Activated CD8-positive, alpha-beta memory T cell treated with anti-CD3 and anti-CD28 coated beads, Interleukin-2, amount 10 ng/mL, durations not matched to agents 7 days and 5 days (primary cell): ENCODE data around the gene TBC1D21. TPM values are rescaled to one million over a fixed set of nuclear protein-coding genes. Genes with fewer than 3 reads are reported as not detected.

Source experiments
- ATAC-seq: fragments of 150-1000 bp; cut with Tn5 transposase; one replicate; pipeline ENCODE4 v1.10.0; 2021; ENCODE audit warnings: moderate library complexity
- CTCF ChIA-PET: fragments of 350-600 bp; sonication (Branson Sonifier 250); formaldehyde crosslinking; loops from one replicate; lab custom pipeline; 2021; ENCODE audit warnings: antibody characterized with exemption; lab: Charles Lee
- DNase-seq: peaks from one replicate; pipeline ENCODE4 v3.0.0-alpha.2; 2020
- H3K27ac Mint-ChIP-seq: one replicate; pipeline ENCODE4 v1.8.0; 2021; ENCODE audit warnings: mild to moderate bottlenecking, mixed read lengths
- H3K27me3 Mint-ChIP-seq: one replicate; pipeline ENCODE4 v1.8.0; 2021; ENCODE audit warnings: mixed read lengths
- H3K36me3 Mint-ChIP-seq: one replicate; pipeline ENCODE4 v1.8.0; 2021; ENCODE audit warnings: mild to moderate bottlenecking, mixed read lengths
- H3K4me1 Mint-ChIP-seq: one replicate; pipeline ENCODE4 v1.8.0; 2021; ENCODE audit warnings: mixed read lengths
- H3K4me3 Mint-ChIP-seq: one replicate; pipeline ENCODE4 v1.8.0; 2021; ENCODE audit warnings: mild to moderate bottlenecking, moderate library complexity, mixed read lengths
- H3K9me3 Mint-ChIP-seq: one replicate; pipeline ENCODE4 v1.8.0; 2022; ENCODE audit warnings: low read depth, mixed read lengths
- total RNA-seq, 2 experiments: library from RNA; stranded (reverse); gene quantifications; one replicate each; pipeline ENCODE4 v1.2.3, GENCODE V29; 2021

The TBC1D21 gene
- total RNA-seq, 2 experiments from 2014 or later, result not detected

DNA sequence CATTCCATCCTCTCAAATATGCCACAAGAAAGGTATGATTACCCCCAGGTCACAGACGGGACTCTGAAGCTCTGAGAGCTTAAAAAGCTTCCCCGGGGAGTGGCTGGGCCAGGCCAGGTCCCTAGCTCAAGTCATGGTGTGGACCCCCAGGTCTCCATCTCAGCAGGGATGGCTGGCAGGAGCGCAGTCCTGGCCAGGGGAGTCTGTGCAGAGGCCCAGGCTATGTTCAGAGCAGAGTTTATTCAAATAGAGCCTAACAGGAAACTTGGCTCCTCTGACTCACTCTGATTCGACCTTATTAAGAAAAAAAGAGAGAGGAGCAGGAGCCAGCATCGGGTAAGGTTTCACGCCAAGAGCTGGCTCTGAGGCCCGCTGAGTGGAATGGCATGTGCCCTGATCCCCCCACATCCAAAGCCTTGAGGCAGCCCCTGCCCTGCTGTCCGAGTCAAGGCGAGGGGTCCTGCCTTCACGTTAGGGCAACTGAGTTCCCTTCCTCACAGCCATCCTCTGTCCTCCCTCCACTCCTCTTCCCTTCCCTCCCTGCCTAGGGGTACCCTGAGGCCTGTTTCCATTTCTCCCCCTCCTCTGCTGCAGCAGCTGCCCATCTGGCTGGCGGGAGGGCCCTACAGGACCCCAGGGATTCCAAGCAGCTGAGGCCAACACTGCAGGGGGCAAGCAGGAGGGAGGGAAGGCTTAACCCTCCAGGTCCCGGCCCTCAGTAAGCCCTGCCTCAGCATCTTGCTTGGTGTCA is 51.0 kb downstream of the TBC1D21 start:
- Mint-ChIP-seq H3K9me3 (no peaks in the 10 kb centered on the region), H3K36me3 (peaks cover 5% of the 10 kb centered on the region), H3K27ac (peak overlapping the region; percentile 86), H3K4me3 (peak overlapping the region; percentile 24), H3K27me3 (no peaks in the 10 kb centered on the region), H3K4me1 (peaks cover 73% of the 10 kb centered on the region)
- peak; percentile 47 for DNase-seq
- CTCF ChIA-PET, result interaction anchor here (0.8 to 4.8 kb wide), 11 partner anchors 10 to 51 kb away, joined by 3 to 29 read pairs (median 4); partner anchors contain the start of gene TBC1D21
- ATAC-seq, result peak; percentile 34

DNA sequence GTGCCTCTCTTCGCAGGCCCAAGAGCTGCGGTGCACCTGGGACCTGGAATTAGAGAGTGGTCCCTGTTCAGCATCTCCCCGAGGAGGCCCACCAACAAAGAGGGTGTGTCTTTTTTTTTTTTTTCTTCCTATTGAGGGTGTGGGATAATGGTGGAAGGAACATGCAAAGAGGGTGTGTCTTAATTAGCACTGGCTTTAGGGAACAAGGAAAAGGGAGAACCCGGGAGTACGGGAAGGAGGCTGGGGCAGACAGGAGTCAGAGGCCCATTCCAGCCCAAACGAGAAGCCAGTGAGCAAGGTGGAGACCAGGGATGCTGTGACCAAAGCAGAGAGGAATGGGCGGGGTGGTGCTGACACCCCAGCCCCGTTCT is 52.5 kb downstream of the TBC1D21 start:
- no peak for DNase-seq
- Mint-ChIP-seq H3K27me3 (no peaks in the 10 kb centered on the region), H3K9me3 (no peaks in the 10 kb centered on the region), H3K4me1 (peaks cover 73% of the 10 kb centered on the region), H3K4me3 (peak overlapping the region; percentile 48), H3K27ac (peak overlapping the region; percentile 27), H3K36me3 (no peaks in the 10 kb centered on the region)
- CTCF ChIA-PET, result interaction anchor here (1.3 to 4.8 kb wide), 5 partner anchors 13 to 52 kb away, joined by 5 to 46 read pairs (median 29); partner anchors contain the start of gene TBC1D21
- no peak for ATAC-seq

DNA sequence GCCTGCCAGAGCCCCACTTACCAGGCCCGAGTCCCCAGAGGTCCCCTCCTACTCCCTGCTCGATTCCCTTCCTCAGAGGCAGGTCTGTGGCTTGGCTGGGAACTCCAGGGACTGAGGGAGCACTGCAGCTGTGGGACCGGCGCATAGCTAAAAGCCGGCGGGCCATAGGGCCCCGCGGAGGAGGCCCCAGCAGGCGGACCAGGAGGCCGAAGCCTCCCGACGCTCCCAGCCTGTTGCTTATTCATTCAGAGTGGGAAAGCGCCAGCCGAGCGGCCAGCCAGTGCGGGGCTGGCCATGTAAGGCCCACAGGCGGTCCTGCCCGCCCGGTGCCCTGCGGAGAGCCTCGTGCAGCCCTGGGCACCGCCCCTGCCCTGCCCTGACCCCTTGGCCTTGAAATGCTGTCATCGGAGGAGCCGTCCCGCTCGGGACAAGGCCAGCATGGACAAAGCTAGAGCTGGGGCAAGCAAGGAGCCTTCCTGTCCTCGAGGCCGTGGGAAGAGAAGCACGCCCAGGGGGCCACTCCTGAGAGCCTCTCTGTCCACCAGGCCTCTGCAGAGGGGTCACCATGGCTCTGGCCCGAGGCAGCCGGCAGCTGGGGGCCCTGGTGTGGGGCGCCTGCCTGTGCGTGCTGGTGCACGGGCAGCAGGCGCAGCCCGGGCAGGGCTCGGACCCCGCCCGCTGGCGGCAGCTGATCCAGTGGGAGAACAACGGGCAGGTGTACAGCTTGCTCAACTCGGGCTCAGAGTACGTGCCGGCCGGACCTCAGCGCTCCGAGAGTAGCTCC is 53.0 kb downstream of the TBC1D21 start, which contains the start of gene LOXL1:
TSS of gene LOXL1 (plus strand) at position 244 of the 784 bp plus-strand sequence. CDS start at position 566, 322 bp downstream.
- Mint-ChIP-seq H3K4me3 (peak within 1 kb of the TSS; percentile 61), H3K36me3 (no peaks in the 10 kb centered on the region), H3K9me3 (no peaks in the 10 kb centered on the region), H3K27ac (peak within 1 kb of the TSS; percentile 27), H3K27me3 (no peaks in the 10 kb centered on the region), H3K4me1 (peaks cover 73% of the 10 kb centered on the region)
- ATAC-seq (no peak), DNase-seq (no peak)
- CTCF ChIA-PET, result interaction anchor here (1.6 to 4.8 kb wide), 8 partner anchors 12 to 53 kb away, joined by 5 to 118 read pairs (median 36); partner anchors contain the start of gene TBC1D21

DNA sequence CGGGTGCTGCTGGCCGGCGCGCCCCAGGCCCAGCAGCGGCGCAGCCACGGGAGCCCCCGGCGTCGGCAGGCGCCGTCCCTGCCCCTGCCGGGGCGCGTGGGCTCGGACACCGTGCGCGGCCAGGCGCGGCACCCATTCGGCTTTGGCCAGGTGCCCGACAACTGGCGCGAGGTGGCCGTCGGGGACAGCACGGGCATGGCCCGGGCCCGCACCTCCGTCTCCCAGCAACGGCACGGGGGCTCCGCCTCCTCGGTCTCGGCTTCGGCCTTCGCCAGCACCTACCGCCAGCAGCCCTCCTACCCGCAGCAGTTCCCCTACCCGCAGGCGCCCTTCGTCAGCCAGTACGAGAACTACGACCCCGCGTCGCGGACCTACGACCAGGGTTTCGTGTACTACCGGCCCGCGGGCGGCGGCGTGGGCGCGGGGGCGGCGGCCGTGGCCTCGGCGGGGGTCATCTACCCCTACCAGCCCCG is 53.7 kb downstream of the TBC1D21 start:
- Mint-ChIP-seq H3K36me3 (no peaks in the 10 kb centered on the region), H3K4me1 (peaks cover 73% of the 10 kb centered on the region), H3K9me3 (no peaks in the 10 kb centered on the region), H3K4me3 (peak overlapping the region; percentile 61), H3K27ac (no peak overlapping the region), H3K27me3 (no peaks in the 10 kb centered on the region)
- DNase-seq (peak; percentile 57), ATAC-seq (peak; percentile 3)
- CTCF ChIA-PET, result interaction anchor here (0.7 to 4.8 kb wide), 15 partner anchors 9 to 77 kb away, joined by 3 to 118 read pairs (median 5); partner anchors contain the start of gene TBC1D21

DNA sequence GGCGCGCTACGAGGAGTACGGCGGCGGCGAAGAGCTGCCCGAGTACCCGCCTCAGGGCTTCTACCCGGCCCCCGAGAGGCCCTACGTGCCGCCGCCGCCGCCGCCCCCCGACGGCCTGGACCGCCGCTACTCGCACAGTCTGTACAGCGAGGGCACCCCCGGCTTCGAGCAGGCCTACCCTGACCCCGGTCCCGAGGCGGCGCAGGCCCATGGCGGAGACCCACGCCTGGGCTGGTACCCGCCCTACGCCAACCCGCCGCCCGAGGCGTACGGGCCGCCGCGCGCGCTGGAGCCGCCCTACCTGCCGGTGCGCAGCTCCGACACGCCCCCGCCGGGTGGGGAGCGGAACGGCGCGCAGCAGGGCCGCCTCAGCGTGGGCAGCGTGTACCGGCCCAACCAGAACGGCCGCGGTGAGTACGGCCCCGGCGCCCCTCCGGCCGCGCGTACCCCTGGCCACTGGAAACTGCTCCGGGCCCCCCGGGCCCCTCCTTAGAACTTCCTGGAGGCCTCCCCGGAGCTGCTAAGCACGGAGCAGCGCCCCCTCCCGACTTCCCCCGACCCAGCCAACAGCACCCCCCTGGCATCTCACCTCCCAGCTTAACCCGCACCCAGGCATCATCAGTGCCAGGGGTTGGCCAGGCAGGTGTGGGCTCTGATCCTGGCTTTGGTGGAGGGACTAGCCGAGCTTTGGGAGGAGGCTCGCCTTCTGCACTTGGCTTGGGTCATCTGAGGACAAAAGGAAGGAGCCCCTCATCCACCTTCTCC is 54.3 kb downstream of the TBC1D21 start:
- H3K36me3 Mint-ChIP-seq, result no peaks in the 10 kb centered on the region
- peak; percentile 83 for DNase-seq
- H3K27me3 Mint-ChIP-seq, result no peaks in the 10 kb centered on the region
- CTCF ChIA-PET, result interaction anchor here (0.7 to 4.8 kb wide), 24 partner anchors 9 to 291 kb away, joined by 3 to 118 read pairs (median 4); partner anchors contain the start of gene TBC1D21
- peak overlapping the region; percentile 89 for H3K27ac Mint-ChIP-seq
- ATAC-seq, result peak; percentile 86
- peak overlapping the region; percentile 73 for H3K4me3 Mint-ChIP-seq
- H3K4me1 Mint-ChIP-seq, result peaks cover 70% of the 10 kb centered on the region
- H3K9me3 Mint-ChIP-seq, result no peaks in the 10 kb centered on the region

DNA sequence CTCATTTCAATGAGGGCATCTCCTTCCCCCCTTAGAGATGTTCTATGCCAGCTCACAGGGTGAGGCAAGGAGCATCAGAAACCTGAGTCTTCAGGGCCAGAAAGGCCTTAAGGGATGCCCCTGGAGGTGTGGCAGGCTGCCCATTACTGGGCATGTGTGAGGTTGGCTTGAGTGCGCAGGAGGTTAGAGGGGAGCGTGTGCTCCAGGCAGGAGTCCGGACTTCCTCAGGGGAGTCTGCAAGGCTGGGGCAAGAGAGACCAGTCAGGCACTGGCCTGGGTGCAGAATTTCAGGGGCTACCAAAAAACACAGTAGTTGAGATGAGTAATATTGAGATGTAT is 54.8 kb downstream of the TBC1D21 start:
- Mint-ChIP-seq H3K4me3 (peak overlapping the region; percentile 73), H3K36me3 (no peaks in the 10 kb centered on the region), H3K27me3 (no peaks in the 10 kb centered on the region), H3K27ac (peak overlapping the region; percentile 89), H3K4me1 (peaks cover 65% of the 10 kb centered on the region), H3K9me3 (no peaks in the 10 kb centered on the region)
- CTCF ChIA-PET, result interaction anchor here (0.7 to 4.8 kb wide), 23 partner anchors 10 to 292 kb away, joined by 3 to 118 read pairs (median 4); partner anchors contain the start of gene TBC1D21
- ATAC-seq (peak; percentile 3), DNase-seq (no peak)

DNA sequence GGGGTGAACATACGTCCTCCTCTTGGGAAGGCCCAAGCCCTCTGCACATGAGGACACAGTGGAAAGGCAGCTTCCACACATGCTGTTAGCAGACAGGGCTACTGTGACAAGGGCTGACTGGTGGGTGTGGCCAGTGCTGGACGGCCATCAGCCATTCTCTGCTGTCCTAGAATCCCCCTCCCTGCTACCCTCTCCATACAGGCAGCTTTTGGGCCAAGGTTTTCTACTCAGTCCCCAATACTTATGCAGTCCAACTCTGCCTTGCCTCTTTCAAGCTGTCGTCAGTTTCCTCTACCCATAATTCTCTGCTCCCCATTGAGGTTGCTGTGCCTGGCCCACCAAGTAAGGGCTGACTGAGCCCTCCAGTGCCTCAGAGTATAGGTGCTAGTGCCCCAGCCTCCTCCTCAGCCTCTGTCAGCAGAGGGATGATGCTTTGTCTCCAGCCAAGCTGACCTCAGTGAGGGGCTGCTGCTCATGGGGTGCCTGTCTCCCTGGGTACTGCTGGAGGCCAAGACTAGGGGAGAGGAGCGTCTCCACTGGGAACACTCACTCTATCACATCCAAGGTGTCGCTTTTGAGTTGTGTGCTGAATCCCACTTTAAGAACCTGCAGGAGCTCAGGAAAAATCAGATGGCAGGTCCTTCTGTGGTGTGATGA is 55.7 kb downstream of the TBC1D21 start:
- Mint-ChIP-seq H3K9me3 (no peaks in the 10 kb centered on the region), H3K27ac (peak overlapping the region; percentile 84), H3K4me1 (peaks cover 57% of the 10 kb centered on the region), H3K4me3 (peak overlapping the region; percentile 59), H3K27me3 (no peaks in the 10 kb centered on the region), H3K36me3 (no peaks in the 10 kb centered on the region)
- ATAC-seq (no peak), DNase-seq (peak; percentile 63)
- CTCF ChIA-PET, result interaction anchor here (0.8 to 4.8 kb wide), 16 partner anchors 9 to 124 kb away, joined by 3 to 118 read pairs (median 6); partner anchors contain the start of gene TBC1D21

DNA sequence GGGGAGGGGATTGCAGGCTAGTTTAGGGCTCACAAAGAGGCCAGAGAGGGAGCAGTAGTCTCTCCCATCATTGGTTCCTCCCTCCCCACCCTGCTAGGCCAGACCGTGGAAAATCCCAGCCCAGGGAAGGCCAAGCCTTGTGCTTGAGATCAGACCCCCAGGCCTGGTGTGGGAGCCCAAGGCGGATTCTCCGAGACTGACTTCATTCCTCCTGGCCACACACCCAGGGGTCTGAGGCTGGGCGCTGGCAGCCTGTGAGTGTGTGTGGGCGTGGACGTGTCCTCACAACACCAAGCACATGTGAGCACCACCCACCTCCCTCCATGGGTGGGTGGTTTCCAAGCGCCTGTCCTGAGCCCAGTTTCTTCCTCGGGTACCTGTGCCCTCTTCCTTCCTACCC is 57.0 kb downstream of the TBC1D21 start:
- DNase-seq (no peak), ATAC-seq (no peak)
- Mint-ChIP-seq H3K4me3 (no peak overlapping the region), H3K36me3 (no peaks in the 10 kb centered on the region), H3K27me3 (no peaks in the 10 kb centered on the region), H3K9me3 (no peaks in the 10 kb centered on the region), H3K27ac (peak overlapping the region; percentile 84), H3K4me1 (peaks cover 49% of the 10 kb centered on the region)
- CTCF ChIA-PET, result interaction anchor here (1.1 to 4.2 kb wide), 4 partner anchors 8 to 56 kb away, joined by 4 to 64 read pairs (median 26); no protein-coding TSS in a partner anchor

DNA sequence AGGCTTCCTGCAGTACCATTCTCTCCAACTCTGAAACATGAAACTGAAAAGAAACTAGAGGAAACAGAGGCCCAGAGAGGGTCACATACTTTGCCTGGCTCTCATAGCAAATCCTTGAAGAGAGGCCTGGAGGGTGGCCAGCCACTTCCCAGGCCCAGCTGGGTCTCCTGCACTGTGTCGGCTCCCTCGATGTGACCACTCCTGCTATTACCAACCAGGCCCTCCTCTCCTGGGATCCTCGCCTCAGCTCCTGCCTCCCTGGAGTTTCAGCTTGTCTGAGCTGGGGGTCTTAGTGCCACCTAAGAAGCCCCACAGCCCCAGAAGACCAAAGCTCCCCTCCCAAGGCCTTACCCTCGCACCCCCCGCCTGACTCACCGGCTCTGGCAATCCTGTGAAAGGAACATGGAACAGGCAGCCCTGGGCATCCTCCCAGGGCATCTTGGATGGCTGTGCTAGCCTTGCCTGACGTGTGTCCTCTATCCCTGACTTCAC is 57.5 kb downstream of the TBC1D21 start:
- H3K4me3 Mint-ChIP-seq, result no peak overlapping the region
- H3K9me3 Mint-ChIP-seq, result no peaks in the 10 kb centered on the region
- H3K36me3 Mint-ChIP-seq, result no peaks in the 10 kb centered on the region
- peak overlapping the region; percentile 63 for H3K27ac Mint-ChIP-seq
- H3K27me3 Mint-ChIP-seq, result no peaks in the 10 kb centered on the region
- ATAC-seq (no peak), DNase-seq (no peak)
- CTCF ChIA-PET, result interaction anchor here (1.0 to 2.2 kb wide), 6 partner anchors 17 to 57 kb away, joined by 3 to 7 read pairs (median 4); no protein-coding TSS in a partner anchor
- peaks cover 45% of the 10 kb centered on the region for H3K4me1 Mint-ChIP-seq

DNA sequence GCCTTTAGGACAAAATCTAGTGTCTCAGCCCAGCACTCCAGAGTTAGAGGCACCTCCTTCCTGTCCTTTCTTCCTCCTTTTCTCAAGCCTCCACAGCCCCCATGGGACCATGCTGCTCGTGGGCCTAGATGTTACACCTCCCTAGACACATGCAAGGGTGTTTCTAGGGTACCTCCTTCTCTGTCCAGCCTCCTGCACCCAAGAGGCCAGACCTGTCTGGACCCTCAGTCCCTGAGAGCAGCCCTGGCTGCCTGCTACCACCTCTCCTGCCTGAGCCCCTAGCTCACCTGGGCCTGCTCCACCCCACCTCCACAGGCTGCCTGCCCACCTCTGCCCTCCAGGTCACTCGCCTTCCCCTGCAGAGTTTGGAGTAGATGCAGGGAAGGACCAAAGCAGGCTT is 58.1 kb downstream of the TBC1D21 start:
- no peak overlapping the region for H3K4me3 Mint-ChIP-seq
- CTCF ChIA-PET, result interaction anchor here (1.0 to 2.2 kb wide), 9 partner anchors 17 to 58 kb away, joined by 3 to 7 read pairs (median 4); no protein-coding TSS in a partner anchor
- H3K27ac Mint-ChIP-seq, result peak overlapping the region; percentile 8
- H3K27me3 Mint-ChIP-seq, result no peaks in the 10 kb centered on the region
- no peaks in the 10 kb centered on the region for H3K36me3 Mint-ChIP-seq
- no peaks in the 10 kb centered on the region for H3K9me3 Mint-ChIP-seq
- ATAC-seq (no peak), DNase-seq (no peak)
- peaks cover 43% of the 10 kb centered on the region for H3K4me1 Mint-ChIP-seq

DNA sequence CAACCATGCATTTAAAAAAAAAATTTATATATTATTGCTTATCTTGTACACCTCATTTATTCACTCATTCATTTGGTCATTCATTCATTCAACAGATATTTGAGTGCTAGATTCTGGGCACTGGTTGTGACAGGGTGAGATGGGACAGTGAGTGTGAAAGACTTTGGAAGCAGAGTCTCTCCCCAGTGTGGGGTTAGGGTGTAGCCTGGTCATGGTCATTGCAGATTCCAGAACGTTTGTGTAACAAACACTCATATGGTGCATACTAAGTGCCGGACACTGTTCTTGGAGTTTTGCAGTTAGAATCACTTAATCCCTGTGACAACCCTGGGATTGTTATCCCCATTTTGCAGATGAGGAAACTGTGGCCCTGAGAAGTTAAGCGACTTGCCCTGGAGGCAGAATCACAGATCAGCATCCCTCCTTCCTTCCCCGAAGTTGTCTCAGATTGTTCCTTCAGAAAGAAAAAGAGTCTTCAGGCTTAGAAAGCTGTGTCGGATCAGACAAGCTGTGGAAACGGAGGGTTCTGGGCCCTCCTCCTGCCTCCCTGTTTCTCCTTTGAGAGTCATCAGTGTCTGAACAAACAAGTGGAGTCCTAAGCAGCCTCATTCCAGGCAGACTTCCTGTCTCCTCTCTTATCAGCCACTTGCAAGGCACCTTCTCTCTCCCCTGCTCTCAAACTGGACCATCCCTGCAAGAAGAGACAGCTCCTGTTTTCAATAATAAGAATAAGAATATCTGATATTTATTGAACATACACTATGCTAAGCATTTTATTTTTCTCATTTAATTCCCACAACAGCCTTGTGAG is 59.2 kb downstream of the TBC1D21 start:
- no peaks in the 10 kb centered on the region for H3K36me3 Mint-ChIP-seq
- H3K9me3 Mint-ChIP-seq, result no peaks in the 10 kb centered on the region
- DNase-seq, result no peak
- peaks cover 43% of the 10 kb centered on the region for H3K4me1 Mint-ChIP-seq
- ATAC-seq, result no peak
- H3K4me3 Mint-ChIP-seq, result no peak overlapping the region
- no peaks in the 10 kb centered on the region for H3K27me3 Mint-ChIP-seq
- H3K27ac Mint-ChIP-seq, result no peak overlapping the region
- CTCF ChIA-PET, result interaction anchor here (1.0 to 2.2 kb wide), 5 partner anchors 16 to 59 kb away, joined by 3 to 7 read pairs (median 3); no protein-coding TSS in a partner anchor
